HUES6 (cell line): ENCODE results near the gene STYX.
A peak's percentile ranks its signal among the peaks of the same experiment; 100 is the strongest.

Experiments
- H3K27ac ChIP-seq: 2 replicates; pipeline ENCODE4 v1.7.0; 2013; ENCODE audit warnings: low read depth, mild to moderate bottlenecking, low read length, inconsistent platforms
- H3K27me3 ChIP-seq: 2 replicates; pipeline ENCODE4 v1.6.1; 2013; ENCODE audit warnings: low read length; ENCODE audit not compliant: control insufficient read depth, insufficient read depth
- H3K36me3 ChIP-seq: 2 replicates; pipeline ENCODE4 v1.6.1; 2013; ENCODE audit warnings: low read length; ENCODE audit not compliant: control insufficient read depth, insufficient read depth
- H3K4me1 ChIP-seq: 2 replicates; pipeline ENCODE4 v1.6.1; 2013; ENCODE audit warnings: low read length; ENCODE audit not compliant: control insufficient read depth, insufficient read depth
- H3K4me3 ChIP-seq: 2 replicates; pipeline ENCODE4 v1.5.1; 2013; ENCODE audit warnings: low read depth, low read length
- H3K9ac ChIP-seq: one replicate; pipeline ENCODE4 v1.6.1; 2013; ENCODE audit warnings: mild to moderate bottlenecking, low read length
- H3K9me3 ChIP-seq: 2 replicates; pipeline ENCODE4 v1.6.1; 2013; ENCODE audit warnings: low read depth, low read length; ENCODE audit not compliant: control insufficient read depth, insufficient read depth

The STYX gene, protein sequence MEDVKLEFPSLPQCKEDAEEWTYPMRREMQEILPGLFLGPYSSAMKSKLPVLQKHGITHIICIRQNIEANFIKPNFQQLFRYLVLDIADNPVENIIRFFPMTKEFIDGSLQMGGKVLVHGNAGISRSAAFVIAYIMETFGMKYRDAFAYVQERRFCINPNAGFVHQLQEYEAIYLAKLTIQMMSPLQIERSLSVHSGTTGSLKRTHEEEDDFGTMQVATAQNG

DNA sequence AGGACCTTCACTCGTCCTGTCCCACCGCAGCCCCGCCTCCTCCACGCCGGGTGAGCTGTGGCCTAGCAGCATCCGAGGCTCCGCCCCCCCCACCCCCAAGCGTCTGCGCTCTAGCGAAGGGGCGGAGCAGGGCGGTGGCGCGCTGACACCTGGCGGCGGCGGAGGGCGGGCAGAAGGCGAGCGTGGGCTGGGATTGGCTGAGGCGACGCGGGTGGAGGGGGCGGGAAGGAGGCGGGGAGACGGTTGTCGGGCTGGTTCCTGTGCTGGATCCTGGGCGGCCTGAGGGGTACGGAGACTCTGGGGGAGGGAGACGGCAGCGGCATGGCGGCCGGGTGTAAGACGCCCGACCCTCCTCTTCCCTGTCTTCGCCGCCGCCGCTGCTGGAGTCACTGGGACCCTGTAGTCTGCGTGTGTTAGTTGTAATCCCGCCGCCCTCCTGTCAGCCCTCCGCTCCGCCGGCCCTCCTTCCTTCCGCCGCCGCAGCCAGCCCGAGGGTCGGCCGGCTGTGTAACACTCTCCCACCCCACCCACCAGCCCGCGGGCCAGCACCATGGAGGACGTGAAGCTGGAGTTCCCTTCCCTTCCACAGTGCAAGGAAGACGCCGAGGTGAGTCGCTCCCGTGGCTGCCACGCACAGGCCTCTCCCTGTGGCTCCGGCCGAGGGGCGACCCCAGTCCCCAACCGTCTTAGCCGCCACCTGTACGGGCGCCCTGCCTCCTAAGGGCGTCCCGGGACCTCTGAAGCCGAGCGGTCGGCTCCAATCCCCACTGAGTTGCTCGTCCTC, at the start of gene STYX:
STYX (plus strand) TSS at position 242 of the 784 bp plus-strand sequence; CDS start at position 551, 309 bp downstream.
- peak within 1 kb of the TSS; percentile 95 for H3K9ac ChIP-seq
- H3K27ac ChIP-seq: peak within 1 kb of the TSS; percentile 88; the same call in 1 of the 2 replicates
- H3K4me1 ChIP-seq: peaks cover 12% of the 10 kb centered on the region
- H3K9me3 ChIP-seq: no peaks in the 10 kb centered on the region
- peak within 1 kb of the TSS; percentile 99 for H3K4me3 ChIP-seq
- peaks cover 48% of the 10 kb centered on the region for H3K36me3 ChIP-seq
- no peaks in the 10 kb centered on the region for H3K27me3 ChIP-seq

DNA sequence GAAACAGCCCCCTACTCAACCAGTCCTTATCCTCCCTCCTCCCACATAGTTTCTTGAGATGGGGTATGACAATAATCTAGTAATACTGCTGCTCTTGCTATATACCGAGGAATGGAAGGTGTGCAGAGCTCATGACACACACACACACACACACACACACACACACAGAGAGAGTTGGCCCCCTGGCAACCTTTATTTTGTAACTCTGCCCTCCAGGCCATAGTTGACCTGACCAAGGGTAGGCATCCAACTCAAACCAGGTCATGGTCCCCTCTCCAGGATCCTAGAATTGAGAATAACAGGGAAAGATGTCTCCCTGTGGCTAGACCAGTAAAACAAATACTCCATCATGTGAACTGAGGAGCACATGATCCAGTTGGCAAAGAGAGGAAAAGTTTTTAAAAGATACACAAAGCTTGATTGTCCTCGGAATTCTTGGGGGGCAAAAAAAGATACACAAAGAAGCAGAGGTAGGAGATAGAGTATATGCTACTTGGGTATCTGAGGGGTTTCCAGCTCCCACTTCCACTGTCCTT, 45.9 kb upstream of the STYX start:
- Histone ChIP-seq H3K9me3 (no peaks in the 10 kb centered on the region), H3K36me3 (peaks cover 6% of the 10 kb centered on the region; the same call in 1 of the 2 replicates), H3K9ac (no peak overlapping the region), H3K27me3 (no peaks in the 10 kb centered on the region), H3K27ac (no peak overlapping the region), H3K4me3 (no peak overlapping the region), H3K4me1 (peaks cover 28% of the 10 kb centered on the region)

DNA sequence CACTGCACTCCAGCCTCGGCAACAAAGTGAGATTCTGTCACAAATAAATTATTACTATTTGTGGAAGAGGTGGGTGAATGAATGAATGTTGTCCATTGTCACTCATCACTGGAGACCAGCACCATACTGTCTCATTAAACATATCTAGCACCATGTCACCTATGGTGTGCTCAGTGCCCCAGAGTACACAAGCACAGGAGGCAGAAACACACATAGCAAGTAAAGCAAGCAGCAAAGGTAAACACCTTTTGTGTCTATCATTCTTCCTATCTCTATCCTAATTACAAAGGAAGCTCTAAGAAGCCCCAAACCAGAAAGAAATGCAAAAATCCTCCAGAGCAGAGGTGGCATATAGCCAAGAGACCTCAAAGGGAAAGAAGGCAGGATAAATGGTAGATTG, 43.8 kb upstream of the STYX start:
- Histone ChIP-seq H3K27me3 (no peaks in the 10 kb centered on the region), H3K27ac (no peak overlapping the region), H3K9ac (no peak overlapping the region), H3K36me3 (0 out of 2 replicates have a peak, but pooled peaks cover under 1% of the 10 kb centered on the region), H3K4me3 (no peak overlapping the region), H3K4me1 (peaks cover 29% of the 10 kb centered on the region), H3K9me3 (no peaks in the 10 kb centered on the region)

DNA sequence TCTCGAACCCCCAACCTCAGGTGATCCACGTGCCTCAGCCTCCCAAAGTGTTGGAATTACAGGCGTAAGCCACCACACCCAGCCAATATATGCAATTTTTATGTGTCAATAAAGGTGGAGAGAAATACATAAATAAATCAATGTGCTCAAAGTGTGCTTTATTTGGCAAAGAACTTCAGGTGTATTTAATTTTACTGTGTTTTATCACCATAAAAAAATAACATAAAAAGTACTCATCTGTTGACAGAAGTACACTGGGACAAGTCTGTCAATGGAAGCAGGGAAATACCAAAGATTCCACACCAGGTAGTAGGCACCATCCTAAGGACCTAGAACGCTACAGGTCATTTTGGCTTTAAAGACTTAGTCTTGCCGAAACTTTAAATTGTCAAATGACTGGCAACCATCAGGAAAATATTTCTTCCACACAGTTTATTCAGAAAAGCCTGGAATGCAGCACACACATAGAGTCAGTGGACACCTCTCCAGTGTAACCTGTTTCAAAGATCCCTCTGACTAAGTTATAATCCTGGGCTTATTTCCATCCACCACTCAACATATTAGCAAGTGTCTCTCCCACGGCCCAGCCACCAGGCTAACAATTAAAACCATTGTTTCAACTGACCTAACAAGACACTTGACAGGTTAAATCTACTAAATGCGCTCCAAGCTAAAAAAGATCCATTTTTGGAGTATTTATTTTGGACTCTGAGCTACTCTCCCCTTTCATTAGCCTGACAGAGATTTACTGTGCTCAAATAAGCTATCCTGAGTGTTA, 38.8 kb upstream of the STYX start:
- H3K4me3 ChIP-seq: no peak overlapping the region
- no peaks in the 10 kb centered on the region for H3K36me3 ChIP-seq
- no peaks in the 10 kb centered on the region for H3K9me3 ChIP-seq
- no peaks in the 10 kb centered on the region for H3K27me3 ChIP-seq
- peaks cover 27% of the 10 kb centered on the region for H3K4me1 ChIP-seq
- H3K9ac ChIP-seq: no peak overlapping the region
- H3K27ac ChIP-seq: no peak overlapping the region

DNA sequence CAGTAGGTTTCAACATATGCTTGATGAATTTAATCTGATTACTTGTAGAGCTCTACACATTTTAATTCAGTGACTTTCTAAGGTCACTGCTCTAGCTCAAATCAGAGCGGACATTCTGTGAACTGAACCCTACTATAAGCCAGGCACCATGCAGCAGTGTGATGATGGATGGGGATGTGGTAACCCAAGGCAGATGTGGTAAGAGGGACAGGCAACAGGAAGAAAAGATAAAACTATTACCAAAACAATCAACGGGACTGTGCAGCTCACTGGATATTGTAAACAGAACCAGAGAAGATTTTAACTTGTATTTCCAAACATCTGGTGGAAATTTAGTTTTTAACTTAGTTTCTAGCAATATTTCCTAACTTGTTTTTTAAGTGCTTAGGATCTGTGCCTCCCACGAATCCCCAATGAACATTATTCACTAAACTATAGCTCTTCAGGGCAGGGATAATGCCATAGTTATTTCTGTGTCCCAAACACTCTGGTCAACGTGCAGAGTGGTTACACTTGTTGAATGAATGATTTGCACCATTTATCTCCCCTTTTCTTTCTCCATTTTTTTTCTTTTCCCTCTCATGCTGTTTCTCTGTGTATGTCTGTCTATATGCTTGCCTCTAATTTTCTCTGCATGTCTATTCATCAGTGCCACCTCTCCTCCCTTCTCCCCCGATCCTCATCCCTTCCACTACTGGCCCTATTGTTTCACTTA, 37.6 kb upstream of the STYX start:
- Histone ChIP-seq H3K9ac (no peak overlapping the region), H3K4me1 (peaks cover 17% of the 10 kb centered on the region), H3K36me3 (no peaks in the 10 kb centered on the region), H3K27ac (no peak overlapping the region), H3K9me3 (no peaks in the 10 kb centered on the region), H3K27me3 (no peaks in the 10 kb centered on the region), H3K4me3 (no peak overlapping the region)

DNA sequence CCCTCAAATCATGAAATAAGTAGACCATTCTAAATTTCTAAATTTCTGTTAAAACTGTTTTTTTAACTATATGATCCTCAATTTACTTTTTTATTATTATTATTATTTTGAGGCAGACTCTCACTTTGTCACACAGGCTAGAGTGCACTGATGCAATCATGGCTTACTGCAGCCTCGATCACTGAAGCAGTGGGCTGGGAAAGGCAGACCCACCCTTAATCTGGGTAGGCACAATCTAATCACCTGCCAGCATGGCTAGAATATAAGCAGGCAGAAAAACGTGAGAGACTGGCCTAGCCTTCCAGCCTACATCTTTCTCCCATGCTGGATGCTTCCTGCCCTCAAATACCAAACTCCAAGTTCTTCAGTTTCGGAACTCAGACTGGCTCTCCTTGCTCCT, 36.9 kb upstream of the STYX start:
- Histone ChIP-seq H3K4me1 (peaks cover 12% of the 10 kb centered on the region), H3K27me3 (no peaks in the 10 kb centered on the region), H3K36me3 (no peaks in the 10 kb centered on the region), H3K9me3 (no peaks in the 10 kb centered on the region), H3K9ac (no peak overlapping the region), H3K4me3 (no peak overlapping the region), H3K27ac (no peak overlapping the region)

DNA sequence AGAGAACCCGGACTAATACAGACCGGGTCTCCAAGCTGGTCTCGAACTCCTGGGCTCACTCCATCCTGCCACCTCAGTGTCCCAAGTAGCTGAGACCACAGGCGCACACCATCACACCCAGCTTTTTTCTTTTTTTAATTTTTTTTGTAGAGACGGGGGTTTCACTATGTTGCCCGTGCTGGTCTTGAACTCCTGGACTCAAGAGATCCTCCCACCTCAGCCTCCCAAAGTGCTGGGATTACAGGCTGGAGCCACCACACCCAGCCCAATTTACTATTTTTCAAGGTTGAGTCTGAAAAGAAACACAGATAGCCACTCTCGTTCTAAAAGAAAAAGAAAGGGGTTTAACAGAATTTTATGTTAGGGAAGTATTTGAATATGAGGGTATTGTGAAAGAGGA, 36.4 kb upstream of the STYX start:
- H3K27ac ChIP-seq: no peak overlapping the region
- H3K4me1 ChIP-seq: peaks cover 12% of the 10 kb centered on the region
- no peak overlapping the region for H3K9ac ChIP-seq
- no peaks in the 10 kb centered on the region for H3K36me3 ChIP-seq
- H3K4me3 ChIP-seq: peak overlapping the region; percentile 91; the same call in 1 of the 2 replicates
- H3K9me3 ChIP-seq: no peaks in the 10 kb centered on the region
- H3K27me3 ChIP-seq: no peaks in the 10 kb centered on the region

DNA sequence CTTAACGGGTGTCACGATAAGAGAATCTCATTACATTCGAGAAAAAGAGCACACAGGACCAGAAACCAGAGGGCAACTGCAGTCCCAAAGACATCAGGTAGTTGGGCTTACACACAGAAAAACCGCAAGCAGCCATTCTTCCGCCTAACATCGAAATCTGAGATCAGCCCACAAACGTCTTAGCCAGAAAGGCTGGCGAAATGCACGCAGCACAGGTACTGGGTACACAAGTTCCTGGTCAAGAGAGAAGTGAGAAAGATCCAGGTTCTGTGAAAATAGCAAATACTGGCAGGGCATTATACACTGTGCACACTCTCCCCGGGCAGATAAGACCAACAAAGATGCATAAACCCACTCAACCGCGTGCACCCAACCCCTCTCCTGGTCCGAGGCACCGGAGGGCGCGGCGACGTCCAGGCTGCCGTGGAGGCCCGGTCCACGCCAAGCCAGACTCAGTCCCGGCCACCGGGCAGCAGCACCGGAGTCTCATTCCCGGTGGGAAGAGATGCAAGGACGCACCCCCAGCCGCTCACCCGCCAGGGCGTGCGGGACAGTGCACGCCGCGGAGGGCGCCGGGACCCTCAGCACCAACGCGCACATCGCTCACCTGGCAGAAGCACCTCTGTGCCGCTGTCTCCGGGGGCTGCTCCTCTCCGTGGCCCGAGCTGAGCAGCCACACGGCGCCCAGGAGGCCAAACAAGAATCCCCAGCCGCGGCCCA, 35.0 kb upstream of the STYX start:
- H3K4me1 ChIP-seq: peaks cover 12% of the 10 kb centered on the region
- H3K4me3 ChIP-seq: peak overlapping the region; percentile 91
- no peaks in the 10 kb centered on the region for H3K9me3 ChIP-seq
- H3K36me3 ChIP-seq: no peaks in the 10 kb centered on the region
- no peaks in the 10 kb centered on the region for H3K27me3 ChIP-seq
- H3K9ac ChIP-seq: peak overlapping the region; percentile 80
- H3K27ac ChIP-seq: peak overlapping the region; percentile 26; the same call in 1 of the 2 replicates

DNA sequence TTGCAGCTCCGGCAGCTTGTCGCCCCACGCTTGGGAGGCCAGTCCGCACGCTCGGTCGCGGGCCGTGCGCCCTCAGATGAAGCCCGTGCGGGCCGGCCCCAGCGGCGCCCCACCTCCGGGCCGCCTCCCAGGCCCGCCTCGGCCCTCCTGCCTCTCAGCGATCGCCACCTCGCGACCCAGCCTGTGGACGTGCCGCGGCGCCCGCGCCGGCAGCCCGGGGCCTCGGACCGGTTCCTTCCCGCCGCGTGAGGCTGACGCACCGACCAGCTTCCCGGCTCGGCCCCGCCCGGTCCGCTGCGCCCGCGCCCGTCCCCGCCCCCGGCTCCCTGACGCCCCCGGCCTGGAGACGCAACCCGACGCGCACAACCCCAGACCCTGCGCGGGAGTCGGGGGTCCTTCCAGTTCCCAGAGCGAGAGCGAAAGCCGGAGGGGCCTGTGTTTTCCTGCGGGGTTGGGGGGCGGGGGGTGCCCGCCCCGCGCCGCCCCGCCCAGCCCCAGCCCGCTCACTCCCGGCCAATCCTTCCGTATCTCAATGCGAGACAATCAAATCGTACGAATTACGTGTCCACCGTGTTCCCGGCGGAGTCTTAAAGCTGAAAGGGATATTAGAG, 34.4 kb upstream of the STYX start, which contains the start of gene ERO1A:
ERO1A (minus strand) TSS at position 78 of the 611 bp plus-strand sequence; CDS start at position 1, 77 bp downstream.
- no peaks in the 10 kb centered on the region for H3K9me3 ChIP-seq
- H3K27ac ChIP-seq: peak within 1 kb of the TSS; percentile 26; the same call in 1 of the 2 replicates
- H3K4me3 ChIP-seq: peak within 1 kb of the TSS; percentile 91
- H3K27me3 ChIP-seq: no peaks in the 10 kb centered on the region
- H3K36me3 ChIP-seq: no peaks in the 10 kb centered on the region
- H3K4me1 ChIP-seq: peaks cover 12% of the 10 kb centered on the region
- H3K9ac ChIP-seq: peak within 1 kb of the TSS; percentile 80
